Measurements from ENCODE around the gene CASP8AP2. TPM values are rescaled to one million over a fixed set of nuclear protein-coding genes. Genes with fewer than 3 reads are reported as not detected.
"Not testable (repeated sequence)": the region's sequence is repeated elsewhere in the genome, so short reads cannot be mapped to it uniquely, and the experiment has no call there.

CASP8AP2 gene
- total and polyA plus RNA-seq, 8 donors: 3.0 to 9.3 (median 5.1) TPM

- Histone ChIP-seq H3K36me3 (no peaks in the 10 kb centered on the region), H3K27ac (no peak within 1 kb of the TSS), H3K4me3 (no peak within 1 kb of the TSS), H3K27me3 (peaks cover 0 to 34% (median 0%) of the 10 kb centered on the region in 4 donors), H3K9me3 (no peaks in the 10 kb centered on the region), H3K4me1 (no peaks in the 10 kb centered on the region)
- no peak for ATAC-seq
- TF ChIP-seq, protein P1, sequence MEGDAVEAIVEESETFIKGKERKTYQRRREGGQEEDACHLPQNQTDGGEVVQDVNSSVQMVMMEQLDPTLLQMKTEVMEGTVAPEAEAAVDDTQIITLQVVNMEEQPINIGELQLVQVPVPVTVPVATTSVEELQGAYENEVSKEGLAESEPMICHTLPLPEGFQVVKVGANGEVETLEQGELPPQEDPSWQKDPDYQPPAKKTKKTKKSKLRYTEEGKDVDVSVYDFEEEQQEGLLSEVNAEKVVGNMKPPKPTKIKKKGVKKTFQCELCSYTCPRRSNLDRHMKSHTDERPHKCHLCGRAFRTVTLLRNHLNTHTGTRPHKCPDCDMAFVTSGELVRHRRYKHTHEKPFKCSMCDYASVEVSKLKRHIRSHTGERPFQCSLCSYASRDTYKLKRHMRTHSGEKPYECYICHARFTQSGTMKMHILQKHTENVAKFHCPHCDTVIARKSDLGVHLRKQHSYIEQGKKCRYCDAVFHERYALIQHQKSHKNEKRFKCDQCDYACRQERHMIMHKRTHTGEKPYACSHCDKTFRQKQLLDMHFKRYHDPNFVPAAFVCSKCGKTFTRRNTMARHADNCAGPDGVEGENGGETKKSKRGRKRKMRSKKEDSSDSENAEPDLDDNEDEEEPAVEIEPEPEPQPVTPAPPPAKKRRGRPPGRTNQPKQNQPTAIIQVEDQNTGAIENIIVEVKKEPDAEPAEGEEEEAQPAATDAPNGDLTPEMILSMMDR (IDR thresholded peaks at IDR 0.05): no peak
- 86 to 90% methylated on average over 1 of the region's 1 CpG for WGBS, 2 donors
- no peak for FAIRE-seq
- no peak for DNase-seq
- intact Hi-C loops (cut with DNase I): no loop called here
Observed at GRCh38 chr6:89894169-89894568, 64.5 kb downstream of the CASP8AP2 start, which contains the start of gene GJA10. Gene GJA10, plus strand, starts transcription at chr6:89894469. Its CDS starts 0 bp downstream, at chr6:89894469.

DNA sequence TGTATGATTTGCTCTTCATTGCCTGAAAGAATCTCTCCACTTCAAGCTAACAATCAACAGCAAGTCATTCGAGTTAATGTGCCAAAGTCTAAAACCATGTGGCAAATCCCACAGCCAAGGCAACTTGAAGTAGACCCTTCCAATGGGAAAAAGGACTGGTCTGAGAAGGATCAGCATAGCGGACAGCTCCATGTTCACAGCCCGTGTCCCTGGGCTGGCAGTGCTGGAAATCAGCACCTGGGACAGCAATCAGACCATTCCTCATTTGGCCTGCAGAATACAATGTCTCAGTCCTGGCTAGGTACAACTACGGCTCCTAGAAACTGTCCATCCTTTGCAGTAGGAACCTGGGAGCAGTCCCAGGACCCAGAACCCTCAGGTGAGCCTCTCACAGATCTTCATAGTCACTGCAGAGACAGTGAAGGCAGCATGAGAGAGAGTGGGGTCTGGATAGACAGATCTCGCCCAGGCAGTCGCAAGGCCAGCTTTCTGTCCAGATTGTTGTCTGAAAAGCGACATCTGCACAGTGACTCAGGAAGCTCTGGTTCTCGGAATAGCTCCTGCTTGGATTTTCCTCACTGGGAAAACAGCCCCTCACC is 65.7 kb downstream of the CASP8AP2 start:
- Histone ChIP-seq H3K4me3 (no peak overlapping the region), H3K4me1 (no peaks in the 10 kb centered on the region), H3K36me3 (no peaks in the 10 kb centered on the region), H3K9me3 (no peaks in the 10 kb centered on the region), H3K27me3 (peaks cover 0 to 24% (median 0%) of the 10 kb centered on the region in 4 donors), H3K27ac (no peak overlapping the region)
- DNase-seq (no peak), ATAC-seq (peak in 3 of 4 donors; percentile 57 to 83 (median 58)), FAIRE-seq (no peak)
- 41 to 42% methylated on average over 8 of the region's 8 CpGs for WGBS, 2 donors
- intact Hi-C loops (cut with DNase I): no loop called here
- TF ChIP-seq, protein P1 (IDR thresholded peaks at IDR 0.05): no peak

GRCh38 chr6:89910001-89910901 is 80.6 kb downstream of the CASP8AP2 start:
- 70 to 76% methylated on average over 10 of the region's 10 CpGs for WGBS, 2 donors
- DNase-seq; H3K27me3 ChIP-seq; intact Hi-C loops (cut with DNase I); H3K9me3 ChIP-seq; FAIRE-seq; ATAC-seq; H3K4me3 ChIP-seq; H3K4me1 ChIP-seq; H3K27ac ChIP-seq; H3K36me3 ChIP-seq: not testable (repeated sequence)

DNA sequence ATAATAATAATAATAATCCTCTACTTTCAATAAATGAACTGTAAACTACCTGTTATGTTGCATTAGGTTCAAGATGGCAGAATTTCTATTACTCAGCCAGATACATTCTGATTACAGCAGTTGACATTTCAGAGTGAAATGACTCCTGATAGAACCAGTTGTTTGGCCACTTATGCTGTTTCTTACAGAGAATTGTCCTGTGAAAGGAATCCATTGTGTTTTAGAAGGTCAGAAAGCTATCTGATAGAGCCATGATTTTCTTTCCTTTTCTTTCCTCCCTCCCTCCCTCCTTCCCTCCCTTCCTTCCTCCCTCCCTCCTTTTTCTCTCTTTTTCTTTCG is 81.2 kb downstream of the CASP8AP2 start:
- Histone ChIP-seq H3K4me1 (no peaks in the 10 kb centered on the region), H3K36me3 (no peaks in the 10 kb centered on the region), H3K27me3 (no peaks in the 10 kb centered on the region), H3K9me3 (no peaks in the 10 kb centered on the region), H3K27ac (no peak overlapping the region), H3K4me3 (no peak overlapping the region)
- intact Hi-C loops (cut with DNase I): no loop called here
- 40 to 63% methylated on average over 1 of the region's 1 CpG for WGBS, 2 donors
- ATAC-seq: no peak
- FAIRE-seq: no peak
- TF ChIP-seq, protein P1 (IDR thresholded peaks at IDR 0.05): no peak
- DNase-seq: no peak

DNA sequence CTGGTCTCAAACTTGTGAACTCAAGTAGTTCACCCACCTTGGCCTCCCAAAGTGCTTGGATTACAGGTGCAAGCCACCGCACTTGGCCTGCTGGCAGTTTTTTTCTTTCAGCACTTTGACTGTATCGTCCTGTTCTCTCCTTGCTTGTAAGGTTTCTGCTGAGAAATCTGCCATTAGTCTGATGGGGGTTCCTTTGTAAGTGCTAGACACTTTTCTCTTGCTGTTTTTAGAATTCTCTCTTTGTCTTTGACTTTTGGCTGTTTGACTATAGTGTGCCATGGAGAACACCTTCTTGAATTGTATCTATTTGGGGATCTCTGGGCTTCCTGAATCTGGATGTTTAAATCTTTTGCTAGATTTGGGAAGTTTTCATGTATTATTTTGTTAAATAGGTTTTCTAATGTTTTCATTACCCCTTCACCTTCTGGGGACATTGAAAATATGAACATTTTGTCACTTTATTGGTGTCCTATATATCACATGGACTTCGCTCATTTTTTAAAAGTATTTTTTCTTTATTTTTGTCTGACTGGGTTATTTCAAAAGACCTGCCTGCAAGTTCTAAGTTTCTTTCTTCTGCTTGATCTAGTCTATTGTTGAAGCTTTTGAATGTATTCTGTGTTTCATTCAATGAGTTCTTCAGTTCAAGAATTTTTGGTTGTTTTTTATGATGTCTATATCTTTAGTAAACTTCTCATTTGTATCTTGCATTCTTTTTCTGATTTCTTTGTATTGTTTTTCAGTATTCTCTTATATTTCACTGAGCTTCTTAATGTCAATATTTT is 86.6 kb downstream of the CASP8AP2 start:
- intact Hi-C loops (cut with DNase I): no loop called here
- no peaks in the 10 kb centered on the region for H3K9me3 ChIP-seq
- FAIRE-seq: no peak
- no peak for DNase-seq
- ATAC-seq: no peak
- 74 to 96% methylated on average over 3 of the region's 3 CpGs for WGBS, 2 donors
- no peak overlapping the region for H3K27ac ChIP-seq
- H3K36me3 ChIP-seq: no peaks in the 10 kb centered on the region
- H3K27me3 ChIP-seq: no peaks in the 10 kb centered on the region
- TF ChIP-seq, protein P1 (IDR thresholded peaks at IDR 0.05): no peak
- H3K4me3 ChIP-seq: no peak overlapping the region
- H3K4me1 ChIP-seq: no peaks in the 10 kb centered on the region
